SJSA1 (cell line): ENCODE measurements around the gene TRAPPC5. TPM values are rescaled to one million over a fixed set of nuclear protein-coding genes. Genes with fewer than 3 reads are reported as not detected.

Source experiments
- DNase-seq, 2 experiments: peaks; one replicate each; pipeline ENCODE4 v3.0.0-alpha.2; 2015 to 2020; ENCODE audit warnings: low spot score in 2 of 2, low read depth in 1 of 2
- H3K27ac ChIP-seq: fragments of 250-450 bp; sonication (Bioruptor Pico); 2 replicates; pipeline ENCODE4 v1.5.1; 2020; ENCODE audit warnings: mild to moderate bottlenecking, moderate library complexity
- H3K27me3 ChIP-seq: fragments of 250-450 bp; sonication (Bioruptor Pico); replicated peaks from 2 replicates; pipeline ENCODE4 v1.5.1; 2020; ENCODE audit warnings: mild to moderate bottlenecking, moderate library complexity
- H3K36me3 ChIP-seq: fragments of 250-450 bp; sonication (Bioruptor Pico); 2 replicates; pipeline ENCODE4 v1.5.1; 2020; ENCODE audit warnings: mild to moderate bottlenecking
- H3K4me1 ChIP-seq: fragments of 250-450 bp; sonication (Bioruptor Pico); replicated peaks from 2 replicates; pipeline ENCODE4 v1.6.1; 2021; ENCODE audit warnings: mild to moderate bottlenecking
- H3K4me3 ChIP-seq: fragments of 250-450 bp; sonication (Bioruptor Pico); 2 replicates; pipeline ENCODE4 v1.5.1; 2020; ENCODE audit warnings: mild to moderate bottlenecking
- H3K9me3 ChIP-seq: fragments of 250-450 bp; sonication (Bioruptor Pico); replicated peaks from 2 replicates; pipeline ENCODE4 v1.5.1; 2020; ENCODE audit warnings: mild to moderate bottlenecking
- total RNA-seq: library from RNA; depleted of rRNA; stranded (reverse); fragments of >200 nt; shearing (Covaris generic); gene quantifications from 2 replicates; pipeline ENCODE4 v1.2.3, GENCODE V29; 2014; rRNA removed

The TRAPPC5 gene
- 129 and 131 TPM in 2 replicates for total RNA-seq

DNA sequence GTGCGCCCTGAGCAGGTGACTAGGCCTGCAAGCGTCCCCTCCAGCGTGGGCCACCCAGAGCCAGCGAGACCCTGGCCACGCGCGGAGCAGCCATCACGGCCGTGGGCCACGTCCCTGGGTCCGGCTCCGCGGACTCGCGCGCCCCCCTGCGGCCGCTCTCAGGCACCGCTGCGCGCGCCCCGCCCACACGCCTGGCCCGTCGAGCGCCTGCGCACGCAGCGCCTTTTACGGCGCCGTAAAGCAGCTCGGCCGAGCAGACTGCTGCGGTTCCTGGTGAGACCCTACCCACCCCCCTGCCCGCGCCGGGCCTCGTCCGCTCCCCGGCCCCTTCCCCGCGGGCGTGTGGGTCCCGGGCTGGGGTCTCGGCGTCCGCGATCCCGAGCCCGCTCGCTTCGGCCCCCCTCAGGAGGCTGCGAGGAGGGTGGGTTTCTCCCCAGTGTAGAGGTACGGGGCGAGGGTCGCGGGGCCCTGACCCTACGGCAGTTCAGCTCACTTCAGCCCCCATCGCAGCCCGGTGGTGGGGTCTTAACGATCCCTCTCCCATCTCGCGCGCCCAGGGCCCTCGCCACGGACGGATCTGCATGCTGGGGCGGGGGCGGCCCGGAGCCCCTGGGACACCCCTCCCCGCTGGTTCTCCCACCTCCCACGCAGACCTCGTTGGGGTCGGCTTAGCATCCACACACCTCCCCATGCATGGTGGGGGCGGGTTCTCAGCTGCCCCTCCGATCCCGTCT lies at the start of gene TRAPPC5:
Gene TRAPPC5, plus strand, starts transcription at position 228 of the 734 bp plus-strand sequence. CDS start 1,421 bp downstream, outside the sequence.
- DNase-seq = peak; percentile 62 to 77

DNA sequence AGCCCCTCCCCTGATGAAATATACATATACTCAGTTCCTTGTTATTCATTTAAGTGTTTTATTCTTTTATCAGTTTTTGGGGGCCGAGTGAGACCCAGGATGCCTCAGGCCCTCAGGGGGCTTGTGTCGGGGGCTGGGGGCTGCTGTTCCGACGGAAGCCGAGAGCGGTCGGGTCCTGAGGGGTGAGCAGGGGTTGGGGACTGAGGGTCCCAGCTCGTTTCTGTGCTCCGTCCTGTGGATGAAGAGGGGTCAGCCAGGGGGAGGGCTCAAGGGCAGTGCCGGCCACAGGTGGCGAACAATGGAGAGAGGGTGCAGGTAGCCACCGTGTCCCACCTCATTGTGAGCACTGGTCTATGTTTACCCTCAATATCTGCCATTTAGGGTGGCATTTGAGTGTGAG lies 49.1 kb upstream of the TRAPPC5 start:
- H3K27ac ChIP-seq = no peak overlapping the region
- no peak overlapping the region for H3K4me3 ChIP-seq
- H3K27me3 ChIP-seq = peaks cover 16% of the 10 kb centered on the region
- no peak for DNase-seq
- peaks cover 16% of the 10 kb centered on the region for H3K4me1 ChIP-seq
- peaks cover 18% of the 10 kb centered on the region for H3K36me3 ChIP-seq
- H3K9me3 ChIP-seq = no peaks in the 10 kb centered on the region

More for the DNA sequence above, at the start of gene TRAPPC5:
- Histone ChIP-seq H3K36me3 (peaks cover 29% of the 10 kb centered on the region), H3K27me3 (peaks cover 15% of the 10 kb centered on the region; the same call in 1 of the 2 replicates), H3K27ac (peak within 1 kb of the TSS; percentile 58), H3K4me3 (peak within 1 kb of the TSS; percentile 95), H3K9me3 (no peaks in the 10 kb centered on the region), H3K4me1 (peaks cover 9% of the 10 kb centered on the region)

DNA sequence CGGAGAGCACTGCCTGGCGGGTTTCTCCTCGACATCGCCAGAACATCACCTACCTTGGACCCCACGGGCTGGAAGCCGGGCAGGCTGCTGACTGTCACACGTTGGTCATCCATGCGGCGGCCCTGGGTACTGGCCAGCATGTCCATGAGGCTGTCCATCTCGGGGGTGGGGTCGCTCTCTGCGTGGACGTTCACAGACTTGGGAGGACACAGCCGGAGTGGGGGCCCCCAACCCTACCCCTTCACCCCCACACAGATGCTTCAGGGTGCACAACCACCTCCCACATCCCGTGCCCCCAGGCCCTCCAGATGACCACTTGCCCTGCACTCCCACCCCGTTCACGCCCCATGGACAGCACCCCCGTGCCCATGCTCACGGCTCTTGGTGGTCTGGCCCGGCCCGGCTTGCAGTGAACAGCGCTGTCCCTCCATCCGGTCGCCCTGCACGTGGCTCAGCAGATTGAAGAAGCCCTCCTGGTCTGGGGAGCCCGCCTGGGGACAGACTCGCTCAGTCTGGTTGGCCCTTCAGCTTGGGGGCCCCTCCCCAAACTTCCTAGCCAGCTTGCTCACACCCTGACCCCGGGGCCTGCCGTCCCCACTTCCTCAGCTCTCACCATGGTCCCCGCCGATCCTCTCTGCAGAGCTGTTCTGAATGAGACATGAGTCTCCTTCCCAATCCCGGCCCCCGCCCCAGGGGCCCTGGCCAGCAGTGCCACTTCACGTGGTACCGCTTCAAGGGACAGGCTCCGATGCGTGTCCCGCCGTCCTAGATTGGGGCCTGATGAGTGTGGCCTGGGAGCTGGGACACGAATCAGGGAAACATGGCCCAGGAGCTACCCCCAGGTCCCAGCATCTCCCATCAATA lies 48.1 kb upstream of the TRAPPC5 start:
- Histone ChIP-seq H3K4me1 (peaks cover 16% of the 10 kb centered on the region), H3K36me3 (peaks cover 9% of the 10 kb centered on the region), H3K27ac (no peak overlapping the region), H3K9me3 (no peaks in the 10 kb centered on the region), H3K4me3 (no peak overlapping the region), H3K27me3 (peaks cover 26% of the 10 kb centered on the region)
- DNase-seq = no peak

DNA sequence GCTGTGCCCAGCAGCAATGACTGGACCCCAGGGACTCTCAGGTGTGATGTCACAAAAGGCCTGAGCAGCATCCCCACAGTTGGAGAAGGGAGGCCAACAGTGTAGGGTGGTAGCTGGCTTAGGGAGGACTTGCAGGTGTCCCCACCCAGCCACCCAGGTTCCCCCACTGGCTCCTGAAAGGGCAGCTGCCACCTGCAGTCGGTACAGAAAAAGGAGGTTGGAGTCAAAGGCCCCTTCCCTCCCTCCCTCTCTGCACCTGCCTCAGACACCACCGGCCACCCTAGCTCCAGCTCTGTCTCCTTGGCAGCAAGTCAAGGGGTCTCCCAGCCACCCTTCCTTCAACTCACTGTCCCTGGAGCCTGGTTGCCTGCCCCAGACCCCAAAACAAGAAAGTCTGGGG lies 46.9 kb upstream of the TRAPPC5 start, which contains the start of gene PCP2:
Gene PCP2, minus strand, starts transcription at position 22 of the 400 bp plus-strand sequence. CDS start 262 bp downstream, outside the sequence.
- H3K36me3 ChIP-seq = 0 out of 2 replicates have a peak, but pooled peaks cover 3% of the 10 kb centered on the region
- no peaks in the 10 kb centered on the region for H3K9me3 ChIP-seq
- peaks cover 31% of the 10 kb centered on the region for H3K27me3 ChIP-seq
- H3K4me3 ChIP-seq = no peak within 1 kb of the TSS
- H3K27ac ChIP-seq = no peak within 1 kb of the TSS
- no peak for DNase-seq
- peaks cover 8% of the 10 kb centered on the region for H3K4me1 ChIP-seq

DNA sequence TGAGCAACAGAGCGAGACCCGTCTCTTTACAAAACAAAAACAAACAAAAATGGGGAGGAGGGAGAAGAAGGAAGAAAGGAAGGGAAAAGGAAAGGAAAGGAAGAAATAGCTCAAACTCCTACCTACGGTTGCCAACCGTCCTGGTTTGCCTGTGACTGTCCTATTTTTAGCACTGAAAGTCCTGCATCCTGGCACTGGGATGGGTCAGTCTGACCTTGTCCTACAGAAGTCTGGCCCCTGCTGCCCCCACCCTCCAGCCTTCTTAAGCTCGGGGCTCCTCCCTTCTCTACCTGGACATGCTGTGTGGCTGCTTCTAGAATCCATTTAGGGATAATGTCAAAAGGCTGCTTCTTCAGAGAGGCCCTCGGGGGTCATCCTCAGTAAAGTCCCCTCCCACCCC lies 45.0 kb upstream of the TRAPPC5 start:
- no peak overlapping the region for H3K27ac ChIP-seq
- no peaks in the 10 kb centered on the region; the same call in 1 of the 2 replicates for H3K9me3 ChIP-seq
- DNase-seq = no peak
- H3K36me3 ChIP-seq = 0 out of 2 replicates have a peak, but pooled peaks cover 3% of the 10 kb centered on the region
- H3K4me1 ChIP-seq = peaks cover 3% of the 10 kb centered on the region
- H3K27me3 ChIP-seq = peaks cover 31% of the 10 kb centered on the region
- no peak overlapping the region for H3K4me3 ChIP-seq

DNA sequence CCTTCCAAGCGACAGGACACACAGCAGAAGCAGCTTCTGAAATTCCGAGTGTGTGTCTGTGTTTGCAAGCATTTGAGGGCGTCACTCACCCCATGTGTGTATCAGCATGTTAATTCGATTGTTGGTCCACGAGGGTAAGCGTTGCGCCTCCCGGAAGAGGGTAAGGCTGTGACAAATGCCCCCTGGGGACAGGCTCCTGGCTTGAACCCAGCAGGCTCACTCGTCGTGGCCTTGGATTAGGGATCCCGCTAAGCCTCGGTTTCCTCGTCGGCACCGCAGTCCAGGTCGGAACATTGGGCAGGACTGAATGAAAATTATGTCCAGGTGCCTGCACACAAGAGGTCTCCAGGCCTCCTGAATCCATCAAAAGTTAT lies 44.3 kb upstream of the TRAPPC5 start:
- Histone ChIP-seq H3K27ac (no peak overlapping the region), H3K4me1 (no peaks in the 10 kb centered on the region), H3K36me3 (0 out of 2 replicates have a peak, but pooled peaks cover 3% of the 10 kb centered on the region), H3K27me3 (peaks cover 31% of the 10 kb centered on the region), H3K9me3 (no peaks in the 10 kb centered on the region; the same call in 1 of the 2 replicates), H3K4me3 (no peak overlapping the region)
- DNase-seq = no peak

DNA sequence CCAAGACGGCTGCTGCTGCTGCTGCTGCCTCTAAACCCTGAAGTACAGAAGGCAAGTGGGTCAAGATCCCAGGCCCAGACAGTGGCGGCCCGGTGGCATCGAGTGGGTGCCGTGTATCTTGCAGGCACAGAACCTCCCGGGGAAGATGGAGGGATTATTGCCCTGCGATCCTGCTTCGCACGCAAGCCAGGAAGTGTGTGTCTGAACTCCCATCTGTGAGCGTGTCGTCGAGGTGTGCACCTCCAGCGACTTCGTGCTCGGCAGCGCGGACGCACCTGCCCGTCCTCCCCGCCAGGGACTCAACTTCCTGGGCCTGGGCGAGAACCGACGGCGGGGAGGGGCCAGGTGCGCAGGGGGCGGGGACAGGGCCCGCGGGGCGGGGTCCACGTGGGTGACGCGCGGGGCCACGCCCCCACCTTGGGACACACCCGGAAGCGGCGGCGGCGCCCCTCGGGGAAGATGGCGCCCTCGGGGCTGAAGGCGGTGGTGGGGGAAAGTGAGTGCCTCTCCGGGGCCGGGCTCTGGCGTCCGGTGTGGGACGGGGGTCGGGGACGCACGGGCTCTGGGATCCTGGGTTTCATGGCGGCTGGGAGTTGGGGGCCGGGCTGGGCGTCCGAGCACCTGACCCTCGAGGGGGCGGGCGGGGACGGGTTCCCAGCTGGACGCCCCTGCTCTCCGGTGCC lies 43.8 kb upstream of the TRAPPC5 start, which contains the start of gene STXBP2:
Gene STXBP2, plus strand, starts transcription at position 420 of the 683 bp plus-strand sequence. Its CDS starts 40 bp downstream, at position 460.
- peaks cover 31% of the 10 kb centered on the region for H3K27me3 ChIP-seq
- no peak within 1 kb of the TSS for H3K4me3 ChIP-seq
- 0 out of 2 replicates have a peak, but pooled peaks cover 3% of the 10 kb centered on the region for H3K36me3 ChIP-seq
- no peaks in the 10 kb centered on the region; the same call in 1 of the 2 replicates for H3K9me3 ChIP-seq
- no peak for DNase-seq
- H3K27ac ChIP-seq = no peak within 1 kb of the TSS
- H3K4me1 ChIP-seq = no peaks in the 10 kb centered on the region

DNA sequence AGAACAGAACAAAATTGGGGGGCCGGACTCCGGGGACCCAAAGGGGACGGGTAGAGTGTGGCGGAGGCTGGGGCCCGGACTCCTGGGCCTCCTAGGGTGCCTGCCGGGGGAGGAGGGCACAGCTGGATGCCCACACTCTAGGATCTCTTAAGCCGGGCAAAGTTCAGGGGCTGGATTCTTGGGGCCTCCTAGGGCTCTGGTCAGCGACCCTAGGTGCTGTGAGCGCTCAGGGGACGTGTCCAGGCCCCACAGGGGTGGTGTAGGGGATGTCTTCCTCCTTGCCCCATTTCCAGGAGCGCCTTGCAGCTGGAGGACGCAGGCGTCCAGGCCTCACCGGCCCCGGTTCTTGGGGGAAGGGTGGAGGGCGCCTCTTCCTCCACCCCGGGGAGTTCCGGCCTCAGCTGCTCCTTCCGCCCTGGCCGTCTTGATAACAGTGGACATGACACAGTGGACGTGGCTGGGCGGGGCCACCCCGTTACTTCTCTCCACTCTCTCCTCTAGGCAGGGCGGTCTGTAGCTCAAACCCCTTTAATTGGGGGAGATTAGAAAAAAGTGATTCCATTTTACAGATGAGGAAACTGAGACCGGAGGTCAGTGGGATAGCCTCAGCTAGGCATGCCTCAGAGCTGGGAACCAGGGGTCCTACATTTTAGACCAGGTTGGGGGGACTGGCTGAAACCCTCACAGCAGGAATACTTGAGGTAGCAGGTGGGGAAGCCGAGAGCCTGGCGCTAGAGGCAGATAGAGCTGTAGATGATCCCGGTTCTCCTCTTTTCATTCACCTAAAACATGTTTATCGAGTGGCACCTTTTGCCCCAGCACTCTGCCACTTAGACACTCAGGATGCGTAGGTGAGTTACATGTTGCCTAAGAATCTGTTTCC lies 43.0 kb upstream of the TRAPPC5 start:
- H3K9me3 ChIP-seq = no peaks in the 10 kb centered on the region; the same call in 1 of the 2 replicates
- no peak for DNase-seq
- peaks cover 31% of the 10 kb centered on the region for H3K27me3 ChIP-seq
- no peaks in the 10 kb centered on the region for H3K36me3 ChIP-seq
- no peaks in the 10 kb centered on the region for H3K4me1 ChIP-seq
- no peak overlapping the region for H3K4me3 ChIP-seq
- H3K27ac ChIP-seq = no peak overlapping the region

DNA sequence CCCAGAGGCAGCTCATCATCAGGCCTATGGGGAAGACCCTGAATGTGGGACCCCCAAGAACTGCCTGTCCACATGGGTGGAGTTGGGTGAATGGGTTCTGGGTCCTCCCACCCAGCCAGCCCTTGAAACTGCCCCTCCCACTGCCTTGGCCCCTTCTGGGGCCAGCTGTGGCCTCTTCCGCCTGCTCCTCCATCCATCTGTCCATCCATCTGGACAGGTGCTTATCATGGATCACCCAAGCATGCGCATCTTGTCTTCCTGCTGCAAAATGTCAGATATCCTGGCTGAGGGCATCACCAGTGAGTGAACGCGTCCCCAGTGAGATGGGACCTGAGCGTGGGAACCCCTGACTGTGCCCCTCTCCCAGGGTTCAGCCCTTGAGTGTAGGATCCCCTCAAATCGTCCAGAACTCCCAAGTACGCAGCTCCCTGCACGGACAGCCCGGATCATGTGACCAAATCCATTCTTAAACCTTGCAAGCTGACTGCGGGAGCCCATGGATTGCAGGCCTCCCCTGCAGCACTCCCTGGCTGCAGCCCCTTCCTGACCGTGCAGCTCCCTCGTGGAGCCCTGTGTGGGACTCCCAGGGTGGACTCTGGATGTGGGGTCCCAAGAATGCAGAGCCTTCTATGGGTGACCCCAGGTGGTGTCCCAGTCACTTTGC lies 41.7 kb upstream of the TRAPPC5 start:
- Histone ChIP-seq H3K36me3 (no peaks in the 10 kb centered on the region), H3K4me3 (no peak overlapping the region), H3K9me3 (no peaks in the 10 kb centered on the region; the same call in 1 of the 2 replicates), H3K27me3 (peaks cover 31% of the 10 kb centered on the region), H3K27ac (no peak overlapping the region), H3K4me1 (no peaks in the 10 kb centered on the region)
- DNase-seq = no peak

DNA sequence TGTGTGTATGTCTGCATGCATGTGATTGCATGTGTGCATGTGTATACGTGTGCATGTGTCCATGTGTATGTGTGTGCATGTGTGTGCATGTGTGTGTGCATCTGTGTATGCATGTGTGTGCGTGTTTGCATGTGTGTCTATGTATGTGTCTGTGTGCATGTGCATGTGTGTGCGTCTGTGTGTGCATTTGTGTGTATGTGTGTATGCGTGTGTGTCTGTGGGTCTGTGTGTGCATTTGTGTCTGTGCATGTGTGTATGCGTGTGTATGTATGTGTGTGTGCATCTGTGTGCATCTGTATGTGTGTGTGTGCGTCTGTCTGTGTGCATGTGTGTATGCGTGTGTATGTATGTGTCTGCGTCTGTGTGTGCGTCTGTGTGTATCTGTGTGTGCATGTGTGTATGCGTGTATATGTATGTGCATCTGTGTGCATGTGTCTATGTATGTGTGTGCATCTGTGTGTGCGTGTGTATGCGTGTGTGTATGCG lies 40.7 kb upstream of the TRAPPC5 start:
- Histone ChIP-seq H3K4me3 (no peak overlapping the region), H3K4me1 (no peaks in the 10 kb centered on the region), H3K27ac (no peak overlapping the region), H3K36me3 (no peaks in the 10 kb centered on the region), H3K9me3 (no peaks in the 10 kb centered on the region; the same call in 1 of the 2 replicates), H3K27me3 (peaks cover 26% of the 10 kb centered on the region)
- no peak for DNase-seq

DNA sequence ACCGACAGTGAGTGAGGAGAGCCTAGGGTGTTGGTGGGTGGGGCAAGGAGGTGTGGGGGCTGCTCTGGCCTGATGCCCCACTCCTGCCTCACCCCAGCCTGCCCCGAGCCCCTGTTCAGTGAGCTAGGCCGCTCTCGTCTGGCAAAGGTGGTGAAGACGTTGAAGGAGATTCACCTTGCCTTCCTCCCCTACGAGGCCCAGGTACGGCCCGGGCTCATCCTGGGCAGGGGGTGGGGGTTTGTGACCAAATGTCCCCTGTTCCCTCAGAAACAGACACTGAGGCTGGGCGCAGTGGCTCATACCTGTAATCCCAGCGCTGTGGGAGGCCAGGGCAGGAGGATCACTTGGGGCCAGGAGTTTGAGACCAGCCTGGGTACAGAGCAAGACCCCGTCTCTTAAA lies 39.8 kb upstream of the TRAPPC5 start:
- DNase-seq = no peak
- no peak overlapping the region for H3K4me3 ChIP-seq

More for the DNA sequence above, 39.8 kb upstream of the TRAPPC5 start:
- Histone ChIP-seq H3K9me3 (no peaks in the 10 kb centered on the region; the same call in 1 of the 2 replicates), H3K4me1 (no peaks in the 10 kb centered on the region), H3K27me3 (peaks cover 23% of the 10 kb centered on the region), H3K27ac (no peak overlapping the region), H3K36me3 (no peaks in the 10 kb centered on the region)
